HG03378 (cell line): ENCODE measurements around the gene MYBPC3.

Source experiments
- ATAC-seq: cut with Tn5 transposase; IDR thresholded peaks from one replicate; pipeline ENCODE4 v1.9.1; 2021; ENCODE audit warnings: mild to moderate bottlenecking, moderate library complexity; ENCODE audit not compliant: unreplicated experiment

Gene MYBPC3

GRCh38 chr11:47352556-47352955, at the start of gene MYBPC3:
Gene MYBPC3 (minus strand): TSS chr11:47352702. CDS start chr11:47352647, 55 bp downstream.
- ATAC-seq: no peak

- peak; percentile 69 for ATAC-seq
Measured at GRCh38 chr11:47400768-47401279, 48.3 kb upstream of the MYBPC3 start.

- ATAC-seq: peak; percentile 29
Measured at GRCh38 chr11:47399860-47400767, 47.6 kb upstream of the MYBPC3 start.

GRCh38 chr11:47398551-47398950, 46.0 kb upstream of the MYBPC3 start:
- ATAC-seq: no peak

- ATAC-seq: no peak
Measured at GRCh38 chr11:47398011-47398410, 45.5 kb upstream of the MYBPC3 start.

GRCh38 chr11:47396049-47396320, 43.5 kb upstream of the MYBPC3 start:
- no peak for ATAC-seq

GRCh38 chr11:47395223-47396048, 42.9 kb upstream of the MYBPC3 start:
- ATAC-seq: no peak

GRCh38 chr11:47394322-47395222, 42.1 kb upstream of the MYBPC3 start:
- ATAC-seq: no peak

GRCh38 chr11:47394050-47394321, 41.5 kb upstream of the MYBPC3 start:
- no peak for ATAC-seq

- ATAC-seq: no peak
Measured at GRCh38 chr11:47393163-47394049, 40.9 kb upstream of the MYBPC3 start.

GRCh38 chr11:47392546-47393162, 40.2 kb upstream of the MYBPC3 start:
- no peak for ATAC-seq

GRCh38 chr11:47391711-47392432, 39.4 kb upstream of the MYBPC3 start:
- no peak for ATAC-seq

- no peak for ATAC-seq
Measured at GRCh38 chr11:47391077-47391583, 38.6 kb upstream of the MYBPC3 start.

- no peak for ATAC-seq
Measured at GRCh38 chr11:47390422-47390760, 37.9 kb upstream of the MYBPC3 start.

- no peak for ATAC-seq
Measured at GRCh38 chr11:47389577-47390421, 37.3 kb upstream of the MYBPC3 start.

- no peak for ATAC-seq
Measured at GRCh38 chr11:47388697-47389576, 36.4 kb upstream of the MYBPC3 start.
